H9 (cell line): Measurements from ENCODE around the gene WDPCP. TPM values are rescaled to one million over a fixed set of nuclear protein-coding genes. Genes with fewer than 3 reads are reported as not detected.

Source experiments
- DNase-seq: peaks from one replicate; pipeline ENCODE4 v3.0.0-alpha.2; 2017
- H2AFZ ChIP-seq: one replicate; pipeline ENCODE4 v1.6.1; 2013; ENCODE audit warnings: mild to moderate bottlenecking, low read length, control low read depth, moderate library complexity
- H2AK5ac ChIP-seq: 2 replicates; pipeline ENCODE4 v1.6.1; 2013; ENCODE audit warnings: low read length, control low read depth, mixed read lengths; ENCODE audit not compliant: insufficient read length
- H2BK120ac ChIP-seq: one replicate; pipeline ENCODE4 v1.6.1; 2013; ENCODE audit warnings: low read depth, mild to moderate bottlenecking, low read length, control low read depth, inconsistent platforms; ENCODE audit not compliant: poor library complexity, severe bottlenecking
- H2BK12ac ChIP-seq: 2 replicates; pipeline ENCODE4 v1.6.1; 2013; ENCODE audit warnings: low read length, control low read depth, mixed read lengths, low read depth; ENCODE audit not compliant: insufficient read length
- H2BK15ac ChIP-seq: 2 replicates; pipeline ENCODE4 v1.6.1; 2013; ENCODE audit warnings: low read depth, low read length, control low read depth
- H2BK20ac ChIP-seq: one replicate; pipeline ENCODE4 v1.6.1; 2013; ENCODE audit warnings: low read depth, mild to moderate bottlenecking, low read length, control low read depth, inconsistent platforms; ENCODE audit not compliant: poor library complexity, severe bottlenecking
- H2BK5ac ChIP-seq: 2 replicates; pipeline ENCODE4 v1.6.1; 2013; ENCODE audit warnings: low read length, control low read depth, mixed read lengths; ENCODE audit not compliant: insufficient read length
- H3K14ac ChIP-seq: 2 replicates; pipeline ENCODE4 v1.6.1; 2013; ENCODE audit warnings: low read length, control low read depth; ENCODE audit not compliant: insufficient read depth
- H3K18ac ChIP-seq: 2 replicates; pipeline ENCODE4 v1.6.1; 2013; ENCODE audit warnings: low read depth, mild to moderate bottlenecking, mixed read lengths, low read length, control low read depth; ENCODE audit not compliant: insufficient read length
- H3K23ac ChIP-seq: 2 replicates; pipeline ENCODE4 v1.6.1; 2013; ENCODE audit warnings: low read length, control low read depth, mixed read lengths, low read depth; ENCODE audit not compliant: insufficient read length
- H3K23me2 ChIP-seq: 2 replicates; pipeline ENCODE4 v1.6.1; 2013; ENCODE audit warnings: low read depth, mild to moderate bottlenecking, mixed read lengths, low read length, control low read depth; ENCODE audit not compliant: insufficient read length, poor library complexity, severe bottlenecking
- H3K27ac ChIP-seq: 2 replicates; pipeline ENCODE4 v1.5.1; 2013; ENCODE audit warnings: low read length, control low read depth, mixed read lengths, low read depth; ENCODE audit not compliant: insufficient read length
- H3K27me3 ChIP-seq: 2 replicates; pipeline ENCODE4 v1.6.1; 2013; ENCODE audit warnings: low read length, control low read depth, inconsistent platforms; ENCODE audit not compliant: insufficient read depth
- H3K4ac ChIP-seq: 2 replicates; pipeline ENCODE4 v1.6.1; 2013; ENCODE audit warnings: low read depth, mild to moderate bottlenecking, control low read depth, inconsistent platforms, low read length, moderate library complexity
- H3K4me1 ChIP-seq: 2 replicates; pipeline ENCODE4 v1.6.1; 2013; ENCODE audit warnings: low read length, control low read depth, inconsistent platforms; ENCODE audit not compliant: insufficient read depth
- H3K4me2 ChIP-seq: 2 replicates; pipeline ENCODE4 v1.6.1; 2013; ENCODE audit warnings: low read length, control low read depth, mixed read lengths; ENCODE audit not compliant: insufficient read length, insufficient read depth
- H3K56ac ChIP-seq: 2 replicates; pipeline ENCODE4 v1.6.1; 2013; ENCODE audit warnings: low read depth, mild to moderate bottlenecking, mixed read lengths, low read length, control low read depth; ENCODE audit not compliant: insufficient read length
- H3K79me1 ChIP-seq: 2 replicates; pipeline ENCODE4 v1.6.1; 2013; ENCODE audit warnings: low read depth, mild to moderate bottlenecking, moderate library complexity, low read length, control low read depth, inconsistent platforms; ENCODE audit not compliant: insufficient read depth, poor library complexity, severe bottlenecking
- H3K79me2 ChIP-seq: 2 replicates; pipeline ENCODE4 v1.6.1; 2013; ENCODE audit warnings: low read length, control low read depth, inconsistent platforms; ENCODE audit not compliant: insufficient read depth
- H3K9ac ChIP-seq: 2 replicates; pipeline ENCODE4 v1.6.1; 2013; ENCODE audit warnings: low read length, control low read depth, mixed read lengths; ENCODE audit not compliant: insufficient read length; ENCODE audit errors: extremely low read depth
- H3K9me3 ChIP-seq: one replicate; pipeline ENCODE4 v1.6.1; 2013; ENCODE audit warnings: low read depth, low read length, inconsistent platforms; ENCODE audit not compliant: control insufficient read depth
- H3T11ph ChIP-seq: one replicate; pipeline ENCODE4 v1.6.1; 2013; ENCODE audit warnings: mild to moderate bottlenecking, low read length, control low read depth, inconsistent platforms
- H4K20me1 ChIP-seq: one replicate; pipeline ENCODE4 v1.6.1; 2013; ENCODE audit not compliant: control insufficient read depth, insufficient read length, insufficient read depth
- H4K5ac ChIP-seq: 2 replicates; pipeline ENCODE4 v1.6.1; 2013; ENCODE audit warnings: low read depth, mild to moderate bottlenecking, mixed read lengths, low read length, control low read depth; ENCODE audit not compliant: insufficient read length
- H4K8ac ChIP-seq: replicated peaks from 2 replicates; pipeline ENCODE4 v1.6.1; 2013; ENCODE audit warnings: low read length, control low read depth, mixed read lengths, low read depth; ENCODE audit not compliant: insufficient read length
- H4K91ac ChIP-seq: 2 replicates; pipeline ENCODE4 v1.6.1; 2013; ENCODE audit warnings: low read depth, mild to moderate bottlenecking, moderate library complexity, mixed read lengths, low read length, control low read depth; ENCODE audit not compliant: insufficient read length
- H3K27ac Mint-ChIP-seq, 3 experiments: 2 replicates in 2 of 3; 3 replicates in 1 of 3; pipeline ENCODE4 v1.8.0; 2020 to 2021; ENCODE audit warnings: mixed read lengths in 3 of 3, mild to moderate bottlenecking in 1 of 3, moderate library complexity in 1 of 3
- H3K27me3 Mint-ChIP-seq: 2 replicates; pipeline ENCODE4 v1.8.0; 2021; ENCODE audit warnings: low read depth, mild to moderate bottlenecking, moderate library complexity, mixed read lengths
- H3K36me3 Mint-ChIP-seq, 3 experiments: 2 replicates in 2 of 3; 3 replicates in 1 of 3; pipeline ENCODE4 v1.8.0; 2020 to 2021; ENCODE audit warnings: low read depth in 3 of 3, mixed read lengths in 3 of 3; ENCODE audit not compliant: insufficient read depth in 1 of 3
- H3K4me1 Mint-ChIP-seq, 2 experiments: 2 replicates each; pipeline ENCODE4 v1.8.0; 2020; ENCODE audit warnings: mixed read lengths in 2 of 2
- H3K4me3 Mint-ChIP-seq, 2 experiments: 2 replicates in 1 of 2; 3 replicates in 1 of 2; pipeline ENCODE4 v1.8.0; 2020 to 2021; ENCODE audit warnings: mild to moderate bottlenecking in 2 of 2, mixed read lengths in 2 of 2, moderate library complexity in 1 of 2
- H3K9me3 Mint-ChIP-seq, 2 experiments: 2 replicates in 1 of 2; 3 replicates in 1 of 2; pipeline ENCODE4 v1.8.0; 2020; ENCODE audit warnings: mild to moderate bottlenecking in 2 of 2, mixed read lengths in 2 of 2, moderate library complexity in 1 of 2
- CTCF ChIP-seq: fragments of 200-600 bp; sonication (generic); conservative IDR thresholded peaks from 3 replicates; pipeline ENCODE4 v1.8.0; 2021; ENCODE audit warnings: antibody characterized with exemption, mild to moderate bottlenecking
- WGBS: extraction: QIAGEN DNeasy Blood & Tissue Kit; methylation state at CpG from one replicate; pipeline ENCODE4 v1.1.7; 2013; ENCODE audit warnings: missing lambda C conversion rate, low lambda C conversion rate, mixed read lengths; ENCODE audit not compliant: insufficient read length; ENCODE audit errors: extremely low coverage; 5-methylcytosine and 5-hydroxymethylcytosine counted together
- total RNA-seq: library from RNA; stranded (reverse); gene quantifications from 2 replicates; pipeline ENCODE4 v1.2.1, GENCODE V29; 2021

Gene WDPCP
- total RNA-seq, 1 experiment from 2014 or later = 22.4 TPM

- Mint-ChIP-seq H3K36me3 (peaks cover 0 to 10% (median 8%) of the 10 kb centered on the region in 3 experiments; a peak in 3 of 7 replicates), H3K4me1 (peaks cover 5% of the 10 kb centered on the region in 2 experiments), H3K27ac (no peak overlapping the region), H3K27me3 (no peaks in the 10 kb centered on the region; the same call in 1 of the 2 replicates), H3K9me3 (peaks cover 8 to 9% of the 10 kb centered on the region in 2 experiments), H3K4me3 (no peak overlapping the region)
- Histone ChIP-seq H4K8ac (no peak overlapping the region), H3K79me2 (no peaks in the 10 kb centered on the region), H2BK20ac (no peak overlapping the region), H3K4me1 (no peaks in the 10 kb centered on the region), H3K23me2 (no peaks in the 10 kb centered on the region), H3K79me1 (no peaks in the 10 kb centered on the region), H2BK15ac (no peak overlapping the region), H3K4me2 (no peak overlapping the region), H3K18ac (no peak overlapping the region), H2BK12ac (no peak overlapping the region), H2AK5ac (no peak overlapping the region), H2BK5ac (no peak overlapping the region), H4K91ac (no peak overlapping the region), H3K27me3 (no peaks in the 10 kb centered on the region), H3K9me3 (no peaks in the 10 kb centered on the region), H3K56ac (no peak overlapping the region), H3K14ac (no peak overlapping the region), H3K4ac (no peak overlapping the region), H3T11ph (no peak overlapping the region), H3K9ac (no peak overlapping the region), H4K5ac (no peak overlapping the region), H4K20me1 (no peaks in the 10 kb centered on the region), H3K23ac (no peak overlapping the region), H3K27ac (no peak overlapping the region), H2BK120ac (no peak overlapping the region), H2AFZ (no peak overlapping the region)
- no CpG with 5 or more reads among the region's 2 CpGs for WGBS
- DNase-seq = no peak
- no peak for TF ChIP-seq CTCF
Observed at GRCh38 chr2:63192889-63193774, 395.1 kb downstream of the WDPCP start.
